Measurements from ENCODE around the gene SPIN1.

DNA sequence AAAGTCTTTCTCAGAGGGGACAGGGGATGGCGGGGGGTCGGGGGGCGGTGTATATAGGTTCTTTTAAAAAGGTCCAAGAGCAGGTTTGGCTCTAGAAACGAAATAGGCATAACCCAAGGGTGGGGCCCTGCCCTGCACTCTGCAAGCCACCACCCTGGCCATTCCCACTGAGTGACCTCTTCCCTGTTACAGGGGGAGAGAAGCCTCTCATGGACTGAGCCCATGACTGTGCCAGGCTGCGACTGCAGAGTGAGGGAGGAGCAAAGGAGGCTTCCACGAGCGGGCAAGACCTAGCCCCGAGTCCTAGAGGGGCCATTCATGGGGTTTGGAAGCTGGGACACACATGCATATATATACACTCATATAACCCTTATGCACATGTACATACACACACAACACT is 136.7 kb downstream of the SPIN1 start:
- TF ChIP-seq, protein P1, sequence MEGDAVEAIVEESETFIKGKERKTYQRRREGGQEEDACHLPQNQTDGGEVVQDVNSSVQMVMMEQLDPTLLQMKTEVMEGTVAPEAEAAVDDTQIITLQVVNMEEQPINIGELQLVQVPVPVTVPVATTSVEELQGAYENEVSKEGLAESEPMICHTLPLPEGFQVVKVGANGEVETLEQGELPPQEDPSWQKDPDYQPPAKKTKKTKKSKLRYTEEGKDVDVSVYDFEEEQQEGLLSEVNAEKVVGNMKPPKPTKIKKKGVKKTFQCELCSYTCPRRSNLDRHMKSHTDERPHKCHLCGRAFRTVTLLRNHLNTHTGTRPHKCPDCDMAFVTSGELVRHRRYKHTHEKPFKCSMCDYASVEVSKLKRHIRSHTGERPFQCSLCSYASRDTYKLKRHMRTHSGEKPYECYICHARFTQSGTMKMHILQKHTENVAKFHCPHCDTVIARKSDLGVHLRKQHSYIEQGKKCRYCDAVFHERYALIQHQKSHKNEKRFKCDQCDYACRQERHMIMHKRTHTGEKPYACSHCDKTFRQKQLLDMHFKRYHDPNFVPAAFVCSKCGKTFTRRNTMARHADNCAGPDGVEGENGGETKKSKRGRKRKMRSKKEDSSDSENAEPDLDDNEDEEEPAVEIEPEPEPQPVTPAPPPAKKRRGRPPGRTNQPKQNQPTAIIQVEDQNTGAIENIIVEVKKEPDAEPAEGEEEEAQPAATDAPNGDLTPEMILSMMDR (IDR thresholded peaks at IDR 0.05; ENCODE audit: extremely low read depth in 1 of 2, insufficient read depth in 1 of 2, low read depth in 1 of 2, low read length in 2 of 2): no peak
- no peak for TF ChIP-seq EZH2 (IDR thresholded peaks at IDR 0.05; ENCODE audit: borderline replicate concordance, low read depth, low read length, severe bottlenecking)
- TF ChIP-seq POLR2A (IDR thresholded peaks at IDR 0.05; ENCODE audit: low read depth, low read length): no peak
- TF ChIP-seq POLR2AphosphoS5 (IDR thresholded peaks at IDR 0.05; ENCODE audit: insufficient read depth, low read depth, low read length): no peak
- TF ChIP-seq MYC (IDR thresholded peaks at IDR 0.05; ENCODE audit: low read depth, low read length): no peak
- TF ChIP-seq, protein P2, sequence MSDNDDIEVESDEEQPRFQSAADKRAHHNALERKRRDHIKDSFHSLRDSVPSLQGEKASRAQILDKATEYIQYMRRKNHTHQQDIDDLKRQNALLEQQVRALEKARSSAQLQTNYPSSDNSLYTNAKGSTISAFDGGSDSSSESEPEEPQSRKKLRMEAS (IDR thresholded peaks at IDR 0.05; ENCODE audit: insufficient read depth, insufficient read length): no peak
- TF ChIP-seq JUN (IDR thresholded peaks at IDR 0.05; ENCODE audit: borderline replicate concordance, insufficient read depth, insufficient read length, low read depth): no peak
- TF ChIP-seq FOS (IDR thresholded peaks at IDR 0.05; ENCODE audit: borderline replicate concordance, insufficient read depth, low read length): no peak
